Loucy (cell line): ENCODE data around the gene PTPRN2.

Source experiments
- H2AFZ ChIP-seq: fragments of 200-600 bp; sonication (generic); 2 replicates; pipeline ENCODE4 v1.6.0; 2016; ENCODE audit warnings: antibody characterized with exemption, mild to moderate bottlenecking, low read length, moderate library complexity
- H3F3A ChIP-seq: fragments of 200-600 bp; 2 replicates; pipeline ENCODE4 v1.6.0; 2016; ENCODE audit warnings: antibody characterized with exemption, low read depth, mild to moderate bottlenecking
- H3K27me3 ChIP-seq: fragments of 200-600 bp; sonication (generic); 2 replicates; pipeline ENCODE4 v1.6.1; 2014; ENCODE audit warnings: low read length, mild to moderate bottlenecking; ENCODE audit not compliant: insufficient read depth, poor library complexity, severe bottlenecking
- H3K36me3 ChIP-seq: fragments of 200-600 bp; sonication (generic); 2 replicates; pipeline ENCODE4 v1.6.1; 2016; ENCODE audit warnings: low read length; ENCODE audit not compliant: insufficient read depth
- H3K4me1 ChIP-seq: fragments of 200-600 bp; sonication (generic); 2 replicates; pipeline ENCODE4 v1.5.1; 2014; ENCODE audit warnings: low read length, mild to moderate bottlenecking; ENCODE audit not compliant: insufficient read depth, poor library complexity, severe bottlenecking
- H3K4me2 ChIP-seq: fragments of 200-600 bp; sonication (generic); 2 replicates; pipeline ENCODE4 v1.6.0; 2014; ENCODE audit warnings: antibody characterized with exemption, low read length, low read depth, mild to moderate bottlenecking; ENCODE audit not compliant: poor library complexity, severe bottlenecking
- H3K4me3 ChIP-seq: fragments of 200-600 bp; sonication (generic); 2 replicates; pipeline ENCODE4 v1.5.1; 2014; ENCODE audit warnings: low read length, mild to moderate bottlenecking, mixed read lengths; ENCODE audit not compliant: poor library complexity, severe bottlenecking
- H3K79me2 ChIP-seq: fragments of 200-600 bp; sonication (generic); 2 replicates; pipeline ENCODE4 v1.6.1; 2014; ENCODE audit warnings: low read length; ENCODE audit not compliant: insufficient read depth
- H3K9ac ChIP-seq: fragments of 200-600 bp; sonication (generic); 2 replicates; pipeline ENCODE4 v1.6.0; 2014; ENCODE audit warnings: mild to moderate bottlenecking, low read depth, low read length, moderate library complexity; ENCODE audit not compliant: poor library complexity, severe bottlenecking
- H3K9me2 ChIP-seq: fragments of 200-600 bp; sonication (generic); replicated peaks from 2 replicates; pipeline ENCODE4 v1.6.1; 2016; ENCODE audit warnings: low read depth, low read length, mixed read lengths
- H3K9me3 ChIP-seq: fragments of 200-600 bp; sonication (generic); 2 replicates; pipeline ENCODE4 v1.6.1; 2014; ENCODE audit warnings: mild to moderate bottlenecking, antibody characterized with exemption, low read length, low read depth; ENCODE audit not compliant: insufficient read depth
- H4K20me1 ChIP-seq: fragments of 200-600 bp; sonication (generic); 2 replicates; pipeline ENCODE4 v1.6.0; 2014; ENCODE audit warnings: antibody characterized with exemption, low read length, mild to moderate bottlenecking; ENCODE audit not compliant: insufficient read depth, poor library complexity, severe bottlenecking
- CTCF ChIP-seq: fragments of 200-600 bp; sonication (generic); conservative IDR thresholded peaks from 2 replicates; pipeline ENCODE4 v1.5.1; 2014; ENCODE audit warnings: mild to moderate bottlenecking, antibody characterized with exemption, low read length
- EZH2phosphoT487 ChIP-seq: fragments of 200-600 bp; IDR thresholded peaks from 2 replicates; pipeline ENCODE4 v1.6.1; 2018; ENCODE audit warnings: antibody characterized with exemption, mild to moderate bottlenecking, moderate library complexity, borderline replicate concordance

PTPRN2 gene

GRCh38 chr7:158096582-158096981, 491.0 kb downstream of the PTPRN2 start:
- no peaks in the 10 kb centered on the region for H3K27me3 ChIP-seq
- no peaks in the 10 kb centered on the region for H3K36me3 ChIP-seq
- no peak overlapping the region for H2AFZ ChIP-seq
- H3F3A ChIP-seq: no peaks in the 10 kb centered on the region
- H3K9ac ChIP-seq: no peak overlapping the region
- no peak overlapping the region for H3K4me3 ChIP-seq
- TF ChIP-seq CTCF: no peak
- no peak for TF ChIP-seq EZH2phosphoT487
- H3K79me2 ChIP-seq: no peaks in the 10 kb centered on the region
- H3K9me3 ChIP-seq: peaks cover 7% of the 10 kb centered on the region; the same call in 1 of the 2 replicates
- no peaks in the 10 kb centered on the region for H3K4me1 ChIP-seq
- H3K9me2 ChIP-seq: no peaks in the 10 kb centered on the region
- H4K20me1 ChIP-seq: no peaks in the 10 kb centered on the region
- no peak overlapping the region for H3K4me2 ChIP-seq

- H3K9me2 ChIP-seq: no peaks in the 10 kb centered on the region
- H3F3A ChIP-seq: no peaks in the 10 kb centered on the region
- H3K4me2 ChIP-seq: no peak overlapping the region
- H3K4me1 ChIP-seq: no peaks in the 10 kb centered on the region
- no peaks in the 10 kb centered on the region for H3K79me2 ChIP-seq
- H2AFZ ChIP-seq: no peak overlapping the region
- no peaks in the 10 kb centered on the region for H3K27me3 ChIP-seq
- peaks cover 7% of the 10 kb centered on the region; the same call in 1 of the 2 replicates for H3K9me3 ChIP-seq
- H3K36me3 ChIP-seq: no peaks in the 10 kb centered on the region
- no peak overlapping the region for H3K9ac ChIP-seq
- no peaks in the 10 kb centered on the region for H4K20me1 ChIP-seq
- TF ChIP-seq EZH2phosphoT487 (no peak), CTCF (no peak)
- no peak overlapping the region for H3K4me3 ChIP-seq
These were observed 492.9 kb downstream of the PTPRN2 start for GRCh38 chr7:158094671-158095226.

GRCh38 chr7:158094046-158094445, 493.6 kb downstream of the PTPRN2 start:
- Histone ChIP-seq H3K4me1 (no peaks in the 10 kb centered on the region), H3K79me2 (no peaks in the 10 kb centered on the region), H3K9ac (no peak overlapping the region), H3F3A (no peaks in the 10 kb centered on the region), H2AFZ (no peak overlapping the region), H3K36me3 (no peaks in the 10 kb centered on the region), H3K27me3 (no peaks in the 10 kb centered on the region), H3K9me2 (no peaks in the 10 kb centered on the region), H4K20me1 (no peaks in the 10 kb centered on the region), H3K4me3 (no peak overlapping the region), H3K4me2 (no peak overlapping the region), H3K9me3 (peaks cover 7% of the 10 kb centered on the region; the same call in 1 of the 2 replicates)
- TF ChIP-seq EZH2phosphoT487: no peak
- no peak for TF ChIP-seq CTCF
